Activated CD8-positive, alpha-beta memory T cell treated with anti-CD3 and anti-CD28 coated beads, Interleukin-2, amount 10 ng/mL, durations not matched to agents 7 days and 5 days (primary cell): ENCODE results near the gene EIF2S3. TPM values are rescaled to one million over a fixed set of nuclear protein-coding genes. Genes with fewer than 3 reads are reported as not detected.
"Not testable (repeated sequence)": the region's sequence is repeated elsewhere in the genome, so short reads cannot be mapped to it uniquely, and the experiment has no call there.

Experiments used
- ATAC-seq: fragments of 150-1000 bp; cut with Tn5 transposase; one replicate; pipeline ENCODE4 v1.10.0; 2021; ENCODE audit warnings: moderate library complexity
- CTCF ChIA-PET: fragments of 350-600 bp; sonication (Branson Sonifier 250); formaldehyde crosslinking; loops from one replicate; lab custom pipeline; 2021; ENCODE audit warnings: antibody characterized with exemption; lab: Charles Lee
- DNase-seq: peaks from one replicate; pipeline ENCODE4 v3.0.0-alpha.2; 2020
- H3K27ac Mint-ChIP-seq: one replicate; pipeline ENCODE4 v1.8.0; 2021; ENCODE audit warnings: mild to moderate bottlenecking, mixed read lengths
- H3K27me3 Mint-ChIP-seq: one replicate; pipeline ENCODE4 v1.8.0; 2021; ENCODE audit warnings: mixed read lengths
- H3K36me3 Mint-ChIP-seq: one replicate; pipeline ENCODE4 v1.8.0; 2021; ENCODE audit warnings: mild to moderate bottlenecking, mixed read lengths
- H3K4me1 Mint-ChIP-seq: one replicate; pipeline ENCODE4 v1.8.0; 2021; ENCODE audit warnings: mixed read lengths
- H3K4me3 Mint-ChIP-seq: one replicate; pipeline ENCODE4 v1.8.0; 2021; ENCODE audit warnings: mild to moderate bottlenecking, moderate library complexity, mixed read lengths
- H3K9me3 Mint-ChIP-seq: one replicate; pipeline ENCODE4 v1.8.0; 2022; ENCODE audit warnings: low read depth, mixed read lengths
- total RNA-seq, 2 experiments: library from RNA; stranded (reverse); gene quantifications; one replicate each; pipeline ENCODE4 v1.2.3, GENCODE V29; 2021

EIF2S3 gene
- total RNA-seq, 2 experiments from 2014 or later = 179 to 204 TPM

GRCh38 chrX:24024819-24025740 is 29.7 kb upstream of the EIF2S3 start:
- Mint-ChIP-seq H3K4me1 (peaks cover 25% of the 10 kb centered on the region), H3K27me3 (peaks cover 5% of the 10 kb centered on the region), H3K36me3 (peaks cover 16% of the 10 kb centered on the region), H3K9me3 (no peaks in the 10 kb centered on the region), H3K27ac (peak overlapping the region; percentile 90), H3K4me3 (peak overlapping the region; percentile 86)
- CTCF ChIA-PET = interaction anchor here (0.9 to 4.0 kb wide), 6 partner anchors 29 to 242 kb away, joined by 3 to 39 read pairs (median 8); partner anchors contain the start of genes APOO, CXorf58, EIF2S3 and SAT1
- peak; percentile 92 for DNase-seq
- ATAC-seq = peak; percentile 91

- peaks cover 19% of the 10 kb centered on the region for H3K4me1 Mint-ChIP-seq
- peak overlapping the region; percentile 81 for H3K4me3 Mint-ChIP-seq
- CTCF ChIA-PET = interaction anchor here (0.9 to 4.0 kb wide), 6 partner anchors 28 to 243 kb away, joined by 3 to 39 read pairs (median 8); partner anchors contain the start of genes APOO, CXorf58, EIF2S3 and SAT1
- peak; percentile 29 for ATAC-seq
- H3K36me3 Mint-ChIP-seq = peaks cover 16% of the 10 kb centered on the region
- H3K27ac Mint-ChIP-seq = peak overlapping the region; percentile 93
- H3K9me3 Mint-ChIP-seq = no peaks in the 10 kb centered on the region
- DNase-seq = no peak
- peaks cover 6% of the 10 kb centered on the region for H3K27me3 Mint-ChIP-seq
Observed at GRCh38 chrX:24025741-24026403, 28.9 kb upstream of the EIF2S3 start.

DNA sequence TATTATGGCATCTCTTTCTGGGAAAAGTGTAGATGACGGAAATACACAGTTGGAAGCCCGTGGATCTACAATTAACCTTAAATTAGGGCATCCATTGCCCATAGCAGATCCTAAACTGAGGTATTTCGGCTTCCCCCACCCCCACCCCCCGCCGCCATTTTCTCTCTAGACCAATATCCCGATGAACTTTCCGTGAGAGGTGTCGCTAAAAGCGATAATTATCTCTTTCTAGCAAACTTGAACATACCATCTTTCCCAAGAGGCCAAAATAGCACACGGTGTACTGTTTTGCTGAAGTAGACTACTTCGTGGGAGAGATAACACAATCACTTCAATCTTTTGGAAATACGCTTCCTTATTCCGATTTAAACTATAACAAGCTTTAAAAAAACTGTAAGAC is 28.3 kb upstream of the EIF2S3 start:
- Mint-ChIP-seq H3K4me3 (peak overlapping the region; percentile 81), H3K4me1 (peaks cover 13% of the 10 kb centered on the region), H3K27me3 (peaks cover 6% of the 10 kb centered on the region), H3K27ac (peak overlapping the region; percentile 93), H3K36me3 (peaks cover 13% of the 10 kb centered on the region), H3K9me3 (no peaks in the 10 kb centered on the region)
- ATAC-seq = no peak
- CTCF ChIA-PET = interaction anchor here (1.0 to 4.0 kb wide), 5 partner anchors 22 to 124 kb away, joined by 3 to 39 read pairs (median 8); partner anchors contain the start of genes APOO, CXorf58 and EIF2S3
- no peak for DNase-seq

- H3K27me3 Mint-ChIP-seq = peaks cover 6% of the 10 kb centered on the region
- ATAC-seq (no peak), DNase-seq (no peak)
- peak within 1 kb of the TSS; percentile 93 for H3K27ac Mint-ChIP-seq
- H3K4me3 Mint-ChIP-seq = peak within 1 kb of the TSS; percentile 81
- H3K9me3 Mint-ChIP-seq = no peaks in the 10 kb centered on the region
- CTCF ChIA-PET = interaction anchor here (1.0 to 4.0 kb wide), 3 partner anchors 22 to 119 kb away, joined by 3 to 39 read pairs (median 12); partner anchors contain the start of genes APOO, CXorf58 and EIF2S3
- peaks cover 9% of the 10 kb centered on the region for H3K4me1 Mint-ChIP-seq
- peaks cover 6% of the 10 kb centered on the region for H3K36me3 Mint-ChIP-seq
Observed at GRCh38 chrX:24027086-24027485, 27.7 kb upstream of the EIF2S3 start, which contains the start of gene KLHL15. TSS of gene KLHL15 (minus strand) at chrX:24027186. CDS start at chrX:24006693, 20,493 bp downstream.

DNA sequence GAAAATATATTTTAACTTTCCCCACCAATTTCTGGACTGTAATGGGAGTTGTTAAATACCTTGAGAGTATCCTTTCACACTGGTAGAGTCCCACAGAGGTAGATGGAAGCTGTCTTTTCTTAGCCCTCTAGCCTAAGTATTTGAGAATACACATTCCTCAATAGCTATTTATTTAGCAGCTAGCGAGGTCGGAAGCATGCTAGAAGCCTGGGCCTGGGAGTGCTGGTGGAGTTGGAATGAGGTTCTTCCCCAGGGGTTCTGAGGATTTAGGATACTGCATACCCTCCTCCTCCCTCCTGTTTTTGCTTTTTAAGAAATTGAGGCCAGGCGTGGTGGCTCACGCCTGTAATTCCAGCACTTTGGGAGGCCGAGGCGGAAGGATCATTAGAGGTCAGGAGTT is 26.8 kb upstream of the EIF2S3 start:
- peaks cover 6% of the 10 kb centered on the region for H3K27me3 Mint-ChIP-seq
- CTCF ChIA-PET = no interaction called here
- DNase-seq (no peak), ATAC-seq (no peak)
- H3K9me3 Mint-ChIP-seq = no peaks in the 10 kb centered on the region
- H3K4me3 Mint-ChIP-seq = no peak overlapping the region
- no peak overlapping the region for H3K27ac Mint-ChIP-seq
- H3K4me1 Mint-ChIP-seq = peaks cover 8% of the 10 kb centered on the region
- H3K36me3 Mint-ChIP-seq = peaks cover 6% of the 10 kb centered on the region

DNA sequence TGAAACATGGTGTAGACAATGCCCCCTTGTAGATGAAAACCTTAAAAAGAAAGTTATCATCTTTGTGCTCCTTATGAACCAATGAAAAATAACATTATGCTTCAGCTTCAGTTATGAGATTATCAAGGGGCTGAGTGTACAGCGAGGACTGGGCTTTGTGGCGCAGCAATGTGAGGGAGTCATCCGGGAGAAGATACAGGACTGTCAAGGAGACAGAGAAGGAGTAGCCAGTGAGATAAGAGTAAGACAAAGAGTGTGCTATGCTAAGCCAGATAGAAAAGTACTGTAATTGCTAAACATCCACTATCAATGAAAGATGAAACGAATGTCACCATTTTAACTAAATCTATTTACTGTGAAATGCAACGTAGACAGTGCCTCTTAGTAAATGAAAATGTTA is 24.2 kb upstream of the EIF2S3 start:
- Mint-ChIP-seq H3K4me1 (peaks cover 6% of the 10 kb centered on the region), H3K36me3 (no peaks in the 10 kb centered on the region), H3K27ac (no peak overlapping the region), H3K27me3 (peaks cover 6% of the 10 kb centered on the region), H3K4me3 (no peak overlapping the region), H3K9me3 (no peaks in the 10 kb centered on the region)
- CTCF ChIA-PET = interaction anchor here (1.0 kb wide), 1 partner anchor 24 kb away, joined by 3 read pairs; no protein-coding TSS in a partner anchor
- ATAC-seq (no peak), DNase-seq (no peak)

DNA sequence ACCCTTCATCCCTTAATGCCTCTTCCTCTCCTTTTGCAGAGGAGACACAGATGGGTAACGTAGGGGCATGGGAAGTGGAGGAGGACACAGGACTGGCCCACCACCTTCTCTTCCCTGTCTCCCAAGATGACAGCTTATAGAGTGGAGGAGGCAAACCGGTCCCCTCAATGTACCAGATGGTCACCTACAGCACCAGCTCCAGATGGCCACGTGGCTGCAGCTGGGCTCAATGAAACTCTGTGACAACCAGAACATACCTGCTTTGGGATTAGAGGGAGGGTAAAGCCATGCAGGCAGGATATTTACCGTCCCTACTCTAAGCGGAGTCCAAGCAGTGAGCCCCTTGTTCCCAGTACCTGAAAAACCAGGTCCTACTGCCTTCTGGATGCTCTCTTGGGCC is 20.3 kb upstream of the EIF2S3 start:
- no peak for ATAC-seq
- H3K36me3 Mint-ChIP-seq = no peaks in the 10 kb centered on the region
- no peaks in the 10 kb centered on the region for H3K9me3 Mint-ChIP-seq
- no peaks in the 10 kb centered on the region for H3K4me1 Mint-ChIP-seq
- CTCF ChIA-PET = no interaction called here
- H3K27ac Mint-ChIP-seq = no peak overlapping the region
- H3K27me3 Mint-ChIP-seq = peaks cover 6% of the 10 kb centered on the region
- H3K4me3 Mint-ChIP-seq = no peak overlapping the region
- DNase-seq = no peak

- Mint-ChIP-seq H3K27ac (no peak overlapping the region), H3K4me3 (no peak overlapping the region), H3K27me3 (no peaks in the 10 kb centered on the region), H3K36me3 (no peaks in the 10 kb centered on the region), H3K4me1 (no peaks in the 10 kb centered on the region), H3K9me3 (no peaks in the 10 kb centered on the region)
- CTCF ChIA-PET = no interaction called here
- ATAC-seq = no peak
- DNase-seq = no peak
Observed at GRCh38 chrX:24037729-24038128, 17.0 kb upstream of the EIF2S3 start.

DNA sequence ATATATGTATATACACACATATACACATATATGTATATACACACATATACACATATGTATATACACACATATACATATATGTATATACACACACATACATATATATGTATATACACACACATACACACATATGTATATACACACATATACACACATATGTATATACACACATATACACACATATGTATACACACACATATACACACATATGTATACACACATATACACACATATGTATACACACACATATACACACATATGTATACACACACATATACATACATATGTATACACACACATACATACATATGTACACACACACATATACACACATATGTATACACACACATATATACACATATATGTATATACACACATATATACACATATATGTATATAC is 8.7 kb upstream of the EIF2S3 start:
- H3K4me1 Mint-ChIP-seq, H3K27me3 Mint-ChIP-seq, H3K36me3 Mint-ChIP-seq, H3K27ac Mint-ChIP-seq, CTCF ChIA-PET, H3K4me3 Mint-ChIP-seq, H3K9me3 Mint-ChIP-seq, DNase-seq, ATAC-seq: not testable (repeated sequence)

DNA sequence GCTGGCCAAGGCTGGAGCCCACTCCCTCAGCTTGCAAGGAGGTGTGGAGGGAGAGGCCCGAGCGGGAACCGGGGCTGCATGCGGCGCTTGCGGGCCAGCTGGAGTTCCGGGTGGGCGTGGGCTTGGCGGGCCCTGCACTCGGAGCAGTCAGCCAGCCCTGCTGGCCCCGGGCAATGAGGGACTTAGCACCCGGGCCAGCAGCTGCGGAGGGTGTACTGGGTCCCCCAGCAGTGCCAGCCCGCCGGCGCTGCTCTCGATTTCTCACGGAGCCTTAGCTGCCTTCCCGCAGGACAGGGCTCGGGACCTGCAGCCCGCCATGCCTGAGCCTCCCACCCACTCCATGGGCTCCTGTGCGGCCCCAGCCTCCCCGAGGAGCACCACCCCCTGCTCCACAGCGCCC is 5.1 kb upstream of the EIF2S3 start:
- CTCF ChIA-PET, H3K27ac Mint-ChIP-seq, H3K4me3 Mint-ChIP-seq, DNase-seq, H3K27me3 Mint-ChIP-seq, H3K4me1 Mint-ChIP-seq, ATAC-seq, H3K9me3 Mint-ChIP-seq, H3K36me3 Mint-ChIP-seq: not testable (repeated sequence)

- H3K9me3 Mint-ChIP-seq, DNase-seq, H3K27ac Mint-ChIP-seq, ATAC-seq, H3K36me3 Mint-ChIP-seq, H3K27me3 Mint-ChIP-seq, CTCF ChIA-PET, H3K4me1 Mint-ChIP-seq: not testable (repeated sequence)
- H3K4me3 Mint-ChIP-seq = peak overlapping the region; percentile 23
Observed at GRCh38 chrX:24050522-24051318, 4.0 kb upstream of the EIF2S3 start.

GRCh38 chrX:24055043-24055356 is 244 bp downstream of the EIF2S3 start:
- peaks cover 17% of the 10 kb centered on the region for H3K4me1 Mint-ChIP-seq
- no peak for DNase-seq
- ATAC-seq = no peak
- H3K27me3 Mint-ChIP-seq = no peaks in the 10 kb centered on the region
- H3K27ac Mint-ChIP-seq = no peak overlapping the region
- no peaks in the 10 kb centered on the region for H3K9me3 Mint-ChIP-seq
- CTCF ChIA-PET = interaction anchor here (0.7 to 3.9 kb wide), 14 partner anchors 9 to 273 kb away, joined by 3 to 39 read pairs (median 5); partner anchors contain the start of genes APOO, CXorf58, KLHL15 and SAT1
- peaks cover 18% of the 10 kb centered on the region for H3K36me3 Mint-ChIP-seq
- no peak overlapping the region for H3K4me3 Mint-ChIP-seq
